Globus pallidus (tissue), 1 donor: ENCODE data around the gene MIGA1.

ENCODE experiments used
- DNase-seq: peaks from one replicate; pipeline ENCODE4 v3.0.0-alpha.2; 2015; ENCODE audit warnings: low spot score

Gene MIGA1

DNA sequence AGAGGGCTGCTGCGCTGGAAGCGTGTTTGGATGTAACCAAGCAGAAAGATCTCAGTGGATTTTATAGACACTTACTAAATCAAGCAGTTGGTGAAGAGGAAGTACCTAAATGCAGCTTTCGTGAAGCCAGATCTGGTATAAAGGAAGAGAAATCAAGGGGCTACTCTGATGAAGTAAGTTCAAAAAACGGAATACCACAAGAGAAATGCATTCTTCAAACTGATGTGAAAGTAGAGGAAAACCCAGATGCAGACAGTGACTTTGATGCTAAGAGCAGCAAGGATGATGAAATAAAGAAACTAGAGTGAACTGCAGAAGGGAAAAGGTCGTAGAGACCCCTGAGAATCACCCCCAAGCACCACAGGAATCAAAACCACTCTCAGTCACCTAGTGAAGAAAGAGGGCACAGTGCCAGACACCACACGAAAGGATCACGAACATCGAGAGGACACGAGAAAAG lies 68.2 kb downstream of the MIGA1 start:
- no peak for DNase-seq

GRCh38 chr1:77850082-77850481 lies 70.6 kb downstream of the MIGA1 start:
- DNase-seq: no peak

DNA sequence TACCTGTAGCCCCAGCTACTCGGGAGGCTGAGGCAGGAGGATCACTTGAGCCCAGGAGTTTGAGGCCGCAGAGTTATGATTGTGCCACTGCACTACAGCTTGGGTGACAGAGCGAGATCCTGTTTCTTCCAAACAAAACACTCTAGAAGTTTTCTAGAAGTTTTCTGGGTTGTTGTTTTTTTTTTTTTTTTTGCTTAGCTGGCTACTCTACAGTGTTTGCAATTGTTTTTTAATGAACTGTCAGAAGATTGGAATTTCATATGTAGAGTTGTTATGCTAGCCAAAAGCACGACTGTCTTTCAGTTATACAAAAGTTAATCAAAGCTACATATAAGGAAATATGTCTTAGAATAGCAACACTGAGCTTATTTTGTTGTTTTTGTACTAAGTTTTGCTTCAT lies 78.1 kb downstream of the MIGA1 start:
- no peak for DNase-seq

GRCh38 chr1:77858725-77859124 lies 79.3 kb downstream of the MIGA1 start:
- no peak for DNase-seq

DNA sequence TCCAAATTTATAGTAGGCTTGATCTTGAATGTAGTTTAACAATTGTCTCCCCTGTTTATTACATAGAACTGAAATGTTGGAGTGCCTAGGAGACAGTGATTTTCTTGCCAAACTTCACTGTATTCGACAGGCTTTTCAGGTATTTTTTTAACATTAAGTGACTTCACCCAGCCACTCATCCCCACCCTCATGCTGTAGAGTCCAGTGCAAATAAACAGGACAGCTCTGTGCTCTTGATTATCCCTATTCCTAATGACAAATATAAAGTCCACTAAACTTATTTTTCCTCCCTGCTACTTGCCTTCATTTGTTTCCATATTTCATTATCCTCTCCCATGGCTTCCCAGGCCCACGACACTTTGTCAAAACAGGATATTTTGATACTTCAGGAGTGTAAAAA lies 79.8 kb downstream of the MIGA1 start:
- DNase-seq: no peak

- DNase-seq: no peak
Measured at GRCh38 chr1:77866296-77866695, 86.8 kb downstream of the MIGA1 start.

- no peak for DNase-seq
Measured at GRCh38 chr1:77872645-77873044, 93.2 kb downstream of the MIGA1 start.

DNA sequence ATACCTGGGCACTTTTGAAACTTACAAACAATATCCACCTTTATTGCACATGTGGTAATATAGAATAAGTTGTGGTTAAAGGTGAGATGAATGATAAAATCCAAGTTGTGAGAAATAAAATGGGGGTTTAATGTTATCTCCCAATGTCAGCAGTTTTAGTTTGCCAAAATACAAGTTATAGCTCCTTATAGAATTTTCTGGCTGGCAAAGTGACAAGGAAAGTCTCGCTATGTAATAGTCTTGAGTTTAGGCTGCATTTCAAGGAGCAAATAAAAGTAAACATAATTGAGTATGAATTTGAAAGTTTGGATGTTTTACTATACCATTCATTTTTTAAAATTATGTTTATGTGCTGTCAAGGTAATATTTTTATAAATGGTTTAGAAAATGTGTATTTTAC lies 94.0 kb downstream of the MIGA1 start:
- DNase-seq: no peak

GRCh38 chr1:77874804-77875445 lies 95.5 kb downstream of the MIGA1 start:
- DNase-seq: no peak

GRCh38 chr1:77876884-77877283 lies 97.4 kb downstream of the MIGA1 start:
- no peak for DNase-seq

DNA sequence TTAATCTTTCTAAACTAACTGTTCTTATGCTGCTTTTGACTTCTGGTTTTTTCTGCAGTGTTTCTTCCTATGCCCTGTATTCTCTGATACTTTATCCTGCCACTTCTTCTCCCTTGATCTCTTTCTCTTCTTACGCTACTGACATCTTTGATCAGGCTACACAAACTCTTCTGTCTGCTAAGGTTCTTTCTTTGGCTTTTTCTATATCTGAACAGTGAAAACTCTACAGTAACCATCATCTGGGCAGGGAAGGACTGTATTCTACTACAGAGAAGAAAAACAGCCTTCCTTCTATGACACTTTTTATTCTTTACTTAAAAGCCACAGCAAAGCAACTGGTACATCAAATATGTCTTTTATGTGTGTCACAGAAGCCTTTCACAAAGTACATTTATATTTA lies 101.6 kb downstream of the MIGA1 start:
- DNase-seq: no peak

DNA sequence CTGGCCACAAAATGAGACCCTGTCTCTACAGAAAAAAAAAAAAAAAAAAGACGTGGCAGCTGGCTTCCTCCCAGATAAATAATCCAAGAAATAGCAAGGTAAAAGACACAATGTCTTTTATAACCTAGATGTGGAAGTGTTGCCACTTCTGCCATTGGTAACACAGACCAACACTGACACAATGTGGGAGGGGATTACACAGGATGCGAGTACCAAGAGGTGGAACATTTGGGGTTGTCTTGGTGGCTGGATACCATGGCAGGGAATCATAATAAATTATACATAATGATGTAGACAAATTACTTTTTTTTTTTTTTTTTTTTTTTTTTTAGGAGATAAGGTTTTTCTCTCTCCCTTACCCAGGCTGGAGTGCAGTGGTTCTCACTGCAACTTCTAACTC lies 103.0 kb downstream of the MIGA1 start:
- DNase-seq: no peak

DNA sequence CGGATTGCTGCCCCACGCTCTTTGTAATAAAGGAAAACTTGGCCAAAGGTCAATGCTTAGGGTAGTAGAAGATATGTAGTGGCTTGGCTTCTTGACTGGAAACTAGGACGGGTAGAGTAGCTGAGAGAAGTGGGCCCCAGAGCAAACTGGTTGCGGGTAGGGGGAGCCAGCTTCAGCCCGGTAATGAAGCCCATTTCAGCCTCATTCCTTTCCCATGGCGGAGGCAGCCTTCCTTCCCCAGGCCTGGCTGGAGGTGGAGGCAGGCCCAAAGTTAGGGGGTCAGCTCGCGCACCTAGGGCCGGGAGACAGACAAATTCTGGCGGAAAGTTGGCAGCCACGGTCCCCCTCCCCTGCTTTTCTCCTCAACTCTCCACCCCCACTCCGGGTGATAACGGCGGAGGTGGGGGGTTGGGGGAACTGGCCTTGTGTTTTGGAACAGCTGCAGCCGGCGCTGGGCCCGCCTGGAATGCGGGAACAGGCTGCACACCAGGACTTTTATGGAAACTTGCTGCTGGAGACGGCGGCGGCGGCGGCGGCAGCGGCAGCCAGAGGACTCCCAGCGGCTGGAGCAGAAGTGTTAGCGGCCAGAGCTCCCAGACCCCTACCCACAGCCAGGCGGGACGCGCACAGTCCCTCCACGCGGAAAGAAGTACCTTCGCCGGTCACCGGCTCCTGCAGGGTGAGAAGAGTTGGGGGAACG lies 108.8 kb downstream of the MIGA1 start, which contains the start of gene NEXN:
TSS of gene NEXN (plus strand) at position 544 of the 700 bp plus-strand sequence. CDS start 27,483 bp downstream, outside the sequence.
- DNase-seq: peak; percentile 28

DNA sequence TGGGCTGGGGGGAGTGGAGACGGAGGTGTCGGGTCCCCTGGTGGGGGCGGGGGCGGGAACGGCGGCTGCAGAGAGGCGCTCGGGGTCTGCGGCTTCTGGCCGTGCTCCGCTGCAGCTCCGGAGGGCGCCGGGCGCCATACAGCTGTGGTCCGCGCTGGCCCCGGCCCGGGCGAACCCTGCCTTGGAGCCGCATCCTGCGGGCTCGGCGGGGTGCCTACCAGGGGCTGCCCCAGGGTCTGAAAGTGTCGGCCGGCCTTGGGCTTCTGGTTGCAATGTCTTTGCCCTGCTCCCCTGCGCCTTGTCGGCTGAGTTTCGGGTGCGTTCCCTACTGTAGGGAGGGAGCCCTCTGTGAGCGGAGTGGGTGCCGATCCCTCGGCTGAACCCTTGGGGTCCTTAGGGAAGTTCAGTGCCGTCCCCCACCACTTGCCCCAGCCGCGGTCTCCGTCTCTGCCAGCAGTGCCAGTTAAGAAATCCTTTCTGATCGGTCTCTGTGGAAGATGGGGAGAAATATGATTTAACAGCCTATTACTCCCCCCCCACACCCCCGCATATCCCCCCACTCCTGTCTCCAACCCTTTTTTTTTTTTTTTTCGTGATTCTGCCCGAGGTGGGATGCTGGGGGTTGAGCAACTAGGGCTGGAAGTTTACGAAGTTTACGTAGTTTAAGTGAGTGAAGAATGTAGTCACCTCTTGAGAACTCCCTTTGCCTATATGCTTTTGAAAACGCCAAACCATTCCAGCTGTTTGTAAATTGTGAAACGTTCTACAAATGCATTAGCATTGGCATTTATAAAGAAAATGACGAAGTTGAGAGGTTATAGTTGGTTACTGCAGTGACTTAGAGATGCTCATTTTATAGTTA lies 109.6 kb downstream of the MIGA1 start:
- DNase-seq: no peak

DNA sequence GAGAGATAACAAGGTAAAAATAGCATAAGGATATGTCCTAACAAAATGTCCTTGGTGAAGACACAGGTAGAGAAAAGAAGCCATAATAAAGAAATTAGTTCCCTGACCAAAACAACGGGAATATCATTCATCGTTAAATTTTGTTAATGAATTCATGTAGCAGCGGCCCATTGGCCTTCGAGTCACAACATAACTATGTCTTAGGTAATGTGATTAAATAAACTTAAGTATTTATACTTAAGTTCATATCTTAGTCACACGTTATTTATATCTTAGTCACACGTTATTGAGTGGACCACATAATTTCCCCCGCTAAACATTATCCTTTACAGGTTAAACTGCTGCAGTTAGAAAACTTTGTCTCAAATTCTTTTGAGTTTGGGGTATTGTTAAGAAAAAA lies 110.2 kb downstream of the MIGA1 start:
- DNase-seq: no peak

DNA sequence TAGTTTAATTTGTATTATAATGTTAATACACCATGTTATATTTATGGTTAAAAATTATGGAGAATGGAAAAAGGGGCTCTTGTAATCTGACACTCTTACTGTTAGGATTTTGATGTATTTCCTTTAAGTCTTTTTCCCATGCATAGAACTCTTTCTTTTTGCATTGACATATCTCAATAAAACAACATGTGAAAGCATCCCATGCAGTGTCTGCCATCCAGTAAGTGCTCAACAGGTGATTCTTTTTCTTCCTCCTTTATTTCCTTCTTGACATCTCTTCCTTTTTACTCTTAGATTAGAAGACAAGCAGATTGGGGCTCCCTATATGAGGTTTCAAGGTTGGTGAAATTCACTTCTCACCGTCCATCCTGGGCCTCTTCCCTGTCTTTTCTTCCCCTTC lies 111.8 kb downstream of the MIGA1 start:
- DNase-seq: no peak

GRCh38 chr1:77899647-77900320 lies 120.3 kb downstream of the MIGA1 start:
- DNase-seq: no peak

DNA sequence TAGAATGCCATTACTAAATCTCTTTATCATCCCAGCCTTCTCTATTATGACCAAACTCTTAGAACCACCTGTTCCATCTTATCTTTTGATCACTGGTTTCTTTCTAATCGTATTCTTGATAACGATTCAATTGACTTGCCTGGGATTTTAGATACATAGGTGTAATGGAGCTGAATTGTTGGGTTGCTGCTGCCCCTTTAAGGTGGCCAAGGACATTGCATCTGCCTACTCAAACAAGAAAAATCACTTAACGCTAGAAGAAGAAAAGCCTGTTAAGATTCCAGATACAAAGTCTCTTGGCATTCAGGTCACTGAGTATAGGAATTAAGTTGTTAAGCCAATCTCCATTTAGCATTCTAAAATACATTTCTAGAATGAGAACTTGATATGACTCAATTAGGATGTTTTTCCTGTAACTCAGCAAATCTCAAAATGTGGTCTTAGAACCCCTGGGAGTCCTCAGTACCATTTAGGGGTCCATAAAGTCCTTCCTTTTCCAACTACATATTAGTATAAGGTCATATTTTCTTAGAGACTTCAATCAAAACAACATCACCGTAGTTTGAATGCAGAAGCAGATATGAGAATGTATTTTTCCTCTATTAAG lies 121.3 kb downstream of the MIGA1 start:
- DNase-seq: peak; percentile 58

DNA sequence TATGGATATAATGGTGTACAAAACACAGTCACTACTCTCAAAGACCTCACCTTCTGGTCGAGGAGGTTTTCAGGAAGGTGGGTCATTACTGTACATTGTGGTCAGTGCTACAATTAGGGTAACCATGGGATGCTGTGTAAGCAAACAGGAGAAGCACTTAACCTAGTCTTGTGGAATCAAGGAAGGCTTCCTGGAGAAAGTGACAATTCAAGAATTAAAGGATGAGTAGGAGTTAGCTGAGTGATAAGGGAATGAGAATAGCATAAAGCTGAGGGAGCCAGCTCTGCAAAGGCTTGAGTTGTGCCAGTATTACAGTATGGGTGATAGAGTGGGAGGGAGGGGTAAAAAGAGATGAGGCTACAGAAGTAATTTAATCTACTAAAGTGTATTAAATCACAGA lies 126.2 kb downstream of the MIGA1 start:
- DNase-seq: no peak

- DNase-seq: no peak
Measured at GRCh38 chr1:77906019-77906545, 126.6 kb downstream of the MIGA1 start.

DNA sequence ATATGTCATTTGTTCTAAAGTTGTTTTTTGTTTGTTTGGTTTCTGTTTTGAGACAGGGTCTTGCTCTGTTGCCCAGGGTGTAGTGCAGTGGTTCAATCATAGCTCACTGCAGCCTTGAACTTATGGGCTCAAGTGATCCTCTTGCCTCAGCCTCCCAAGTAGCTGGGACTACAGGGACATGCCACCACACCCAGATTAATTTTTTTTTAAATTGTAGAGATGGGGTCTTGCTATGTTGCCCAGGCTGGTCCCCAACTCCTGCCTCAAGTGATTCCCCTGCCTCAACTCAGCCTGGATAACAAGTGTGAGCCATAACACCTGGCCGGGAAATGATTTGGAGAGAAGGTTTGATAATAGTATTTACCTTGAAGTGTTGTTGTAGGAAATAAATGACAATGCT lies 127.2 kb downstream of the MIGA1 start:
- DNase-seq: no peak

GRCh38 chr1:77910116-77910515 lies 130.7 kb downstream of the MIGA1 start:
- no peak for DNase-seq
